Measurements from ENCODE around the gene MZB1.

- TF ChIP-seq CTCF (IDR thresholded peaks at IDR 0.05; ENCODE audit: borderline replicate concordance, extremely low read depth, low read length, poor library complexity, severe bottlenecking): no peak
- no peak for TF ChIP-seq EZH2 (IDR thresholded peaks at IDR 0.05; ENCODE audit: borderline replicate concordance, low read depth, low read length, severe bottlenecking)
Measured at GRCh38 chr5:139340051-139340450, 49.7 kb downstream of the MZB1 start.

Data from DND-41 (cell line).